ENCODE measurements around the gene DSC1. TPM values are rescaled to one million over a fixed set of nuclear protein-coding genes. Genes with fewer than 3 reads are reported as not detected.

Gene DSC1
- total and polyA plus RNA-seq, 2 of the 8 experiments (the other 6 are each of a cell fraction or from before 2014, with no cell fraction given) = 0.02 TPM; not detected in 1

DNA sequence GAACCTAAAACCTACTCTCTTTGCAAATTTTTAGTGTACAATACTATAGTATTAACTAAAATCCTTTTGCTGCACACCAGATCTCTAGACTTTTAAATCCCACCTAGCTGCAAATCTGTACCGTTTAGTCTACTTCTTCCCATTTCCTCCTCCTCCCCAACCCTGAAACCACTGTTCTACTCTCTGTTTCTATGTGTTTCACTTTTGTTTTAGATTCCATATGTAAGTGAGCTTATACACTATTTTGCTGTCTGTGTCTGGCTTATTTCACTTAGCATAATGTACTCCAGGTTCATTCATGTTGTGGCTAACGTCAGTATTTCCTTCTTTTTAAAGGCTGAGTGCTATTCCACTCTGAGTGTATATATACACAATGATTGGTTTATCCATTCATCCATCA lies 42.1 kb downstream of the DSC1 start:
- no peaks in the 10 kb centered on the region for H3K23me2 ChIP-seq (ENCODE audit: low read depth, low read length)
- H3K36me3 ChIP-seq (ENCODE audit: control insufficient read depth in 2 of 4, insufficient read depth in 4 of 4, low read length in 3 of 4) = no peaks in the 10 kb centered on the region
- WGBS, 2 experiments (ENCODE audit: extremely low coverage in 1 of 2, insufficient coverage in 1 of 2, insufficient read length in 1 of 2, insufficient replicate concordance in 2 of 2, low coverage in 1 of 2, low lambda C conversion rate in 2 of 2, missing lambda C conversion rate in 1 of 2) = 83% methylated on average over 2 of the region's 2 CpGs; no CpG with 5 or more reads in 1 of the 2 experiments
- H3K18ac ChIP-seq (ENCODE audit: extremely low read depth, low read length) = no peak overlapping the region
- H3K79me2 ChIP-seq (ENCODE audit: control insufficient read depth in 1 of 2, insufficient read depth in 2 of 2, low read length in 2 of 2) = no peaks in the 10 kb centered on the region
- no peak overlapping the region for H2AK5ac ChIP-seq (ENCODE audit: low read depth, low read length)
- no peaks in the 10 kb centered on the region for H3K27me3 ChIP-seq (replicated peaks in 1 of 4; ENCODE audit: control insufficient read depth in 3 of 4, extremely low read depth in 1 of 4, insufficient read depth in 3 of 4, low read length in 3 of 4)
- no peak overlapping the region for H3K23ac ChIP-seq (ENCODE audit: insufficient read length)
- H3K79me1 ChIP-seq (ENCODE audit: low read depth, low read length) = no peaks in the 10 kb centered on the region
- peaks cover 0 to 5% (median 0%) of the 10 kb centered on the region in 4 experiments; a peak in 1 of 7 replicates for H3K4me1 ChIP-seq (replicated peaks in 1 of 4; ENCODE audit: control insufficient read depth in 3 of 4, insufficient read depth in 4 of 4, low read length in 3 of 4)
- H3K14ac ChIP-seq (ENCODE audit: insufficient read length) = no peak overlapping the region
- no peak overlapping the region for H3K4me2 ChIP-seq (ENCODE audit: insufficient read depth in 1 of 2, low read depth in 2 of 2, low read length in 2 of 2)
- H3K27ac ChIP-seq (ENCODE audit: low read depth, low read length) = no peak overlapping the region
- DNase-seq (ENCODE audit: low read depth in 1 of 2, low spot score in 2 of 2) (no peak), FAIRE-seq (no peak)
- no peaks in the 10 kb centered on the region for H4K20me1 ChIP-seq (replicated peaks in 1 of 2; ENCODE audit: control insufficient read depth in 1 of 2, insufficient read depth in 2 of 2, low read length in 2 of 2)
- H3K4me3 ChIP-seq (ENCODE audit: extremely low read depth in 1 of 4, insufficient read depth in 2 of 4, low read depth in 3 of 4, low read length in 4 of 4) = no peak overlapping the region
- H2BK12ac ChIP-seq (ENCODE audit: low read depth, low read length) = no peak overlapping the region
- H4K91ac ChIP-seq (replicated peaks; ENCODE audit: insufficient read length, low read length) = no peak overlapping the region
- H4K5ac ChIP-seq (ENCODE audit: insufficient read length, low read depth, low read length) = no peak overlapping the region
- CTCF ChIA-PET (ENCODE audit: partially characterized antibody) = interaction anchor here (0.6 kb wide), 1 partner anchor 36 kb away, joined by 3 read pairs; no protein-coding TSS in a partner anchor
- H2AFZ ChIP-seq (ENCODE audit: low read length) = no peak overlapping the region
- no peaks in the 10 kb centered on the region for H3K9me3 ChIP-seq (ENCODE audit: insufficient read depth in 2 of 2, low read depth in 1 of 2, low read length in 1 of 2)
- no peak overlapping the region for H2BK15ac ChIP-seq (ENCODE audit: low read length)
- no peak overlapping the region for H2BK120ac ChIP-seq (replicated peaks; ENCODE audit: low read depth, low read length)
- POLR2A ChIA-PET (ENCODE audit: partially characterized antibody) = no interaction called here
- no peak overlapping the region for H4K8ac ChIP-seq (ENCODE audit: extremely low read depth, insufficient read depth, low read length)
- H3K9ac ChIP-seq (replicated peaks in 1 of 4; ENCODE audit: extremely low read depth in 1 of 4, low read depth in 3 of 4, low read length in 3 of 4) = no peak overlapping the region
- no peak overlapping the region for H3K56ac ChIP-seq (replicated peaks; ENCODE audit: insufficient read length, low read depth, low read length)
- H2BK20ac ChIP-seq (ENCODE audit: low read length) = no peak overlapping the region
- H3K4ac ChIP-seq (replicated peaks; ENCODE audit: insufficient read length, low read depth, low read length) = no peak overlapping the region
- no peak overlapping the region for H2BK5ac ChIP-seq (ENCODE audit: low read depth, low read length)
- TF ChIP-seq MAFK (IDR thresholded peaks at IDR 0.05; ENCODE audit: low read depth, low read length) (no peak), SRF (IDR thresholded peaks at IDR 0.05; ENCODE audit: low read depth, low read length) (no peak), TAF7 (optimal IDR thresholded peaks at IDR 0.05; ENCODE audit: borderline replicate concordance, low read depth, low read length) (no peak), GABPA (IDR thresholded peaks at IDR 0.05; ENCODE audit: borderline replicate concordance, insufficient read depth, low read length) (no peak), TEAD4 (IDR thresholded peaks at IDR 0.05; ENCODE audit: low read depth, low read length) (no peak), RNF2 (IDR thresholded peaks at IDR 0.05; ENCODE audit: borderline replicate concordance, low read depth, low read length, missing control alignments, poor library complexity, severe bottlenecking) (no peak), SIRT6 (IDR thresholded peaks at IDR 0.05; ENCODE audit: low read length) (no peak), RFX5 (IDR thresholded peaks at IDR 0.05; ENCODE audit: borderline replicate concordance, low read depth, low read length) (no peak), EZH2 (IDR thresholded peaks at IDR 0.05; ENCODE audit: low read depth, low read length, severe bottlenecking) (no peak), POU5F1 (IDR thresholded peaks at IDR 0.05; ENCODE audit: low read depth, low read length) (no peak), SP1 (IDR thresholded peaks at IDR 0.05; ENCODE audit: low read depth, low read length) (no peak), KDM1A (IDR thresholded peaks at IDR 0.05; ENCODE audit: borderline replicate concordance, low read length) (no peak), BRCA1 (IDR thresholded peaks at IDR 0.05; ENCODE audit: low read depth, low read length) (no peak), CREB1 (IDR thresholded peaks at IDR 0.05) (no peak)
- TF ChIP-seq, protein P1, sequence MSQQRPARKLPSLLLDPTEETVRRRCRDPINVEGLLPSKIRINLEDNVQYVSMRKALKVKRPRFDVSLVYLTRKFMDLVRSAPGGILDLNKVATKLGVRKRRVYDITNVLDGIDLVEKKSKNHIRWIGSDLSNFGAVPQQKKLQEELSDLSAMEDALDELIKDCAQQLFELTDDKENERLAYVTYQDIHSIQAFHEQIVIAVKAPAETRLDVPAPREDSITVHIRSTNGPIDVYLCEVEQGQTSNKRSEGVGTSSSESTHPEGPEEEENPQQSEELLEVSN (IDR thresholded peaks at IDR 0.05) = no peak
